IPS-11a (cell line): ENCODE data around the gene FAM135A.
"Not testable (repeated sequence)": the region's sequence is repeated elsewhere in the genome, so short reads cannot be mapped to it uniquely, and the experiment has no call there.

Experiments
- H3K4me3 ChIP-seq: one replicate; pipeline ENCODE4 v1.5.1; 2013; ENCODE audit warnings: low read depth, low read length, control low read depth

Gene FAM135A

GRCh38 chr6:70396163-70396562 is 17.1 kb upstream of the FAM135A start:
- no peak overlapping the region for H3K4me3 ChIP-seq

GRCh38 chr6:70396796-70397729 is 16.2 kb upstream of the FAM135A start:
- no peak overlapping the region for H3K4me3 ChIP-seq

GRCh38 chr6:70398783-70399728 is 14.3 kb upstream of the FAM135A start:
- H3K4me3 ChIP-seq = no peak overlapping the region

- H3K4me3 ChIP-seq = no peak overlapping the region
These were observed 8.7 kb upstream of the FAM135A start for GRCh38 chr6:70404658-70405057.

- H3K4me3 ChIP-seq = no peak overlapping the region
These were observed 4.1 kb upstream of the FAM135A start for GRCh38 chr6:70409216-70409615.

GRCh38 chr6:70411542-70412251 is 1.6 kb upstream of the FAM135A start:
- no peak overlapping the region for H3K4me3 ChIP-seq

GRCh38 chr6:70412252-70413113 is 825 bp upstream of the FAM135A start:
- peak overlapping the region; percentile 90 for H3K4me3 ChIP-seq

- peak overlapping the region; percentile 92 for H3K4me3 ChIP-seq
These were observed 735 bp downstream of the FAM135A start for GRCh38 chr6:70413992-70414494.

- peak overlapping the region; percentile 92 for H3K4me3 ChIP-seq
These were observed 1.5 kb downstream of the FAM135A start for GRCh38 chr6:70414813-70415212.

- H3K4me3 ChIP-seq = no peak overlapping the region
These were observed 1.9 kb downstream of the FAM135A start for GRCh38 chr6:70415247-70415646.

- no peak overlapping the region for H3K4me3 ChIP-seq
These were observed 2.4 kb downstream of the FAM135A start for GRCh38 chr6:70415660-70416059.

- no peak overlapping the region for H3K4me3 ChIP-seq
These were observed 8.2 kb downstream of the FAM135A start for GRCh38 chr6:70421509-70421908.

GRCh38 chr6:70423189-70424134 is 10.2 kb downstream of the FAM135A start:
- no peak overlapping the region for H3K4me3 ChIP-seq

- no peak overlapping the region for H3K4me3 ChIP-seq
These were observed 11.0 kb downstream of the FAM135A start for GRCh38 chr6:70424291-70424690.

GRCh38 chr6:70436320-70436719 is 23.0 kb downstream of the FAM135A start:
- no peak overlapping the region for H3K4me3 ChIP-seq

GRCh38 chr6:70445001-70445400 is 31.7 kb downstream of the FAM135A start:
- no peak overlapping the region for H3K4me3 ChIP-seq

GRCh38 chr6:70447343-70448070 is 34.2 kb downstream of the FAM135A start:
- H3K4me3 ChIP-seq = not testable (repeated sequence)

- not testable (repeated sequence) for H3K4me3 ChIP-seq
These were observed 40.6 kb downstream of the FAM135A start for GRCh38 chr6:70453899-70454298.
